ENCODE data around the gene TRUB2. TPM values are rescaled to one million over a fixed set of nuclear protein-coding genes. Genes with fewer than 3 reads are reported as not detected.

The TRUB2 gene, protein sequence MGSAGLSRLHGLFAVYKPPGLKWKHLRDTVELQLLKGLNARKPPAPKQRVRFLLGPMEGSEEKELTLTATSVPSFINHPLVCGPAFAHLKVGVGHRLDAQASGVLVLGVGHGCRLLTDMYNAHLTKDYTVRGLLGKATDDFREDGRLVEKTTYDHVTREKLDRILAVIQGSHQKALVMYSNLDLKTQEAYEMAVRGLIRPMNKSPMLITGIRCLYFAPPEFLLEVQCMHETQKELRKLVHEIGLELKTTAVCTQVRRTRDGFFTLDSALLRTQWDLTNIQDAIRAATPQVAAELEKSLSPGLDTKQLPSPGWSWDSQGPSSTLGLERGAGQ
- total RNA-seq = 10 to 100 TPM in 3 of 4 donors, 1 to 10 TPM in 1; 7.1 to 18.1 (median 14.3) TPM

GRCh38 chr9:128322404-128323211 lies at the start of gene TRUB2, which contains the start of gene COQ4:
Gene TRUB2, minus strand, starts transcription at chr9:128322447. Its CDS starts 39 bp downstream, at chr9:128322408.
Gene COQ4, plus strand, starts transcription at chr9:128322839. Its CDS starts 20 bp downstream, at chr9:128322859.
- peaks cover 0 to 49% of the 10 kb centered on the region in 2 donors for H3K36me3 ChIP-seq

DNA sequence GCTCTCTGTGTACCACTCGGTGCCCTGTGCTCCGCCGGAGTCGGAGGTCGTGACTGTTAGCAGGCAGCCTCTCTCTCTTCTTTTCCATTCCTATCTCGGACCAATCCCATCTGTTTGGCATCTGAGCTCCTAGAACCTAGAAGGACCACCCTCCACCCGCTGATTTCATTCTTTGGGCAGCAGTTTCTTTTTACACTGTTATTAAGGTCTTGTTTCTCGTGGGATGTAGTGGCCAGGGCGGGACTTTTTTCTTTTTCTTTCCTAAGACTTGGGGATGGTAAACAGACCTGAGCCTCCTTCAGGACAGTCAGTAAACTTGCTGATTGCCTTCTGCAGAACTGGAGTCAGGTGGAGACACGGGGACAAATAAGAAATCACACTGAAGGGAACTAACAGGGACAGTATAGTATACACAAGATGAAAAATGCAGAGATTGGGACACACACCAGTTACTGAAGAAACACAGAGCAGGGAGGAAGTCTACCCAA lies 49.4 kb upstream of the TRUB2 start:
- ATAC-seq (no peak), DNase-seq (no peak)
- TF ChIP-seq POLR2A (IDR thresholded peaks at IDR 0.05) = no peak
- TF ChIP-seq, protein P1, sequence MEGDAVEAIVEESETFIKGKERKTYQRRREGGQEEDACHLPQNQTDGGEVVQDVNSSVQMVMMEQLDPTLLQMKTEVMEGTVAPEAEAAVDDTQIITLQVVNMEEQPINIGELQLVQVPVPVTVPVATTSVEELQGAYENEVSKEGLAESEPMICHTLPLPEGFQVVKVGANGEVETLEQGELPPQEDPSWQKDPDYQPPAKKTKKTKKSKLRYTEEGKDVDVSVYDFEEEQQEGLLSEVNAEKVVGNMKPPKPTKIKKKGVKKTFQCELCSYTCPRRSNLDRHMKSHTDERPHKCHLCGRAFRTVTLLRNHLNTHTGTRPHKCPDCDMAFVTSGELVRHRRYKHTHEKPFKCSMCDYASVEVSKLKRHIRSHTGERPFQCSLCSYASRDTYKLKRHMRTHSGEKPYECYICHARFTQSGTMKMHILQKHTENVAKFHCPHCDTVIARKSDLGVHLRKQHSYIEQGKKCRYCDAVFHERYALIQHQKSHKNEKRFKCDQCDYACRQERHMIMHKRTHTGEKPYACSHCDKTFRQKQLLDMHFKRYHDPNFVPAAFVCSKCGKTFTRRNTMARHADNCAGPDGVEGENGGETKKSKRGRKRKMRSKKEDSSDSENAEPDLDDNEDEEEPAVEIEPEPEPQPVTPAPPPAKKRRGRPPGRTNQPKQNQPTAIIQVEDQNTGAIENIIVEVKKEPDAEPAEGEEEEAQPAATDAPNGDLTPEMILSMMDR (IDR thresholded peaks at IDR 0.05 in 4 of 5, conservative IDR thresholded peaks at IDR 0.05 in 1 of 5) = no peak
- Histone ChIP-seq H3K9me3 (no peaks in the 10 kb centered on the region), H3K4me3 (peak overlapping the region; percentile 73 to 87 (median 78)), H3K27me3 (no peaks in the 10 kb centered on the region), H3K36me3 (no peaks in the 10 kb centered on the region), H3K27ac (peak overlapping the region; percentile 85 to 94 (median 92)), H3K4me1 (peaks cover 16 to 17% of the 10 kb centered on the region in 2 donors)
- in situ Hi-C loops (cut with MboI; ENCODE audit: low sequenced_read_pairs in 4 of 4) = no loop called here
- intact Hi-C loops (cut with DNase I; ENCODE audit: low total_unique reads) = loop anchor here (1.0 to 5.0 kb wide), 5 partner anchors 9 to 401 kb away; partner anchors contain the start of genes COQ4, GLE1, ODF2 and TRUB2

More at GRCh38 chr9:128322404-128323211, at the start of gene TRUB2, which contains the start of gene COQ4:
- DNase-seq = peak; percentile 91 to 92
- in situ Hi-C loops (cut with MboI; ENCODE audit: low sequenced_read_pairs in 4 of 4) (no loop called here), intact Hi-C loops (cut with DNase I; ENCODE audit: low total_unique reads) (loop anchor here (1.0 to 2.0 kb wide), 4 partner anchors 18 to 134 kb away; partner anchors contain the start of genes GOLGA2, ODF2, SLC27A4 and SWI5)
- H3K9me3 ChIP-seq = no peaks in the 10 kb centered on the region
- peak within 1 kb of the TSS; percentile 83 to 95 (median 92) for H3K27ac ChIP-seq
- H3K27me3 ChIP-seq = no peaks in the 10 kb centered on the region
- TF ChIP-seq, protein P1 (IDR thresholded peaks at IDR 0.05 in 4 of 5, conservative IDR thresholded peaks at IDR 0.05 in 1 of 5) = peak in 1 of 5 experiments; percentile 18
- no peak for TF ChIP-seq POLR2A (IDR thresholded peaks at IDR 0.05)
- peaks cover 16 to 35% of the 10 kb centered on the region in 2 donors for H3K4me1 ChIP-seq
- peak; percentile 99 for ATAC-seq
- H3K4me3 ChIP-seq = peak within 1 kb of the TSS; percentile 75 to 97 (median 94)

DNA sequence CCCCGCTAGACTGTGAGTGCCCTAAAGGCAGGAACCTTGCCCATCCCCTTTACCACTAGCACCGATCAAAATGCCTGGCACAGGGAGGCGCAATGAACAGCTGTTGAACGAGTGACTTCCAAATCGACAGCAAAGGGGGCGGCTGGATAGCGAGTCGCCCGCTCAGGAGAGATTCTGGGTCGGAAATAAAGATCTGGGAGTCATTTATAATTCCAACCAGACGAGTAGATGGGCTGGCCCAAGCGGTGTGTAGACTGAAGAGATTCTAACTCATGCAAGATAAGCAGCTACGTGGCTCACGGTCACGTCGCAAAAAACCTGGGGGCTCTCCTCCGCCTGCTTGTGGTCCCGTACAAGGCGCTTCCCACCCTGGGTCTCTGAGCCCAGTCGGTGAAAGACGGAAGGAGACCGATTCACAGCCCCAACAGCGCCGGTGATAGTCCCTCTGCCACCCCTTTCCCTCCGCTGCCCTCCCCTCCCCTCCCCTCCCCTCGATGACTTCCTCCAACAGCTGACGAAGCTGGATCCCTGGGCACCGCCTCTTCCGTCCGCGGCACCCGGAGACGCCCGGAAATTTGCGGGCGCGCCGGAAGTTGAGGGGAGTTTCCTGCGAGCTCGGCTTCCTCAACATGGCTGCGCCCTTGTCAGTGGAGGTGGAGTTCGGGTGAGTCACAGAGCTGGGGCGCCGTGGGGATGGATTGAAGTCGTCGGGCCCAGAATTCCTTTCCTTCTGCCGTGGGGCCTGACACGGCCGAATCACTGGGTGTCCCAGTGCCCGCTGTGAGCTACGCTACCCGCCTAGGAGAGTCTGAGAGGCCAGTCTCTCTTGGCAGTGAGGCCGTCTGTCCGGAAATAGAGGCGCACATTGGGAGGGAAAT lies 48.7 kb upstream of the TRUB2 start, which contains the start of gene URM1:
URM1 (plus strand) TSS at position 623 of the 878 bp plus-strand sequence; CDS start at position 630, 7 bp downstream.
- Histone ChIP-seq H3K4me1 (peaks cover 16 to 17% of the 10 kb centered on the region in 2 donors), H3K27me3 (no peaks in the 10 kb centered on the region), H3K4me3 (peak within 1 kb of the TSS; percentile 73 to 87 (median 78)), H3K36me3 (no peaks in the 10 kb centered on the region), H3K27ac (peak within 1 kb of the TSS; percentile 85 to 94 (median 92)), H3K9me3 (no peaks in the 10 kb centered on the region)
- TF ChIP-seq POLR2A (IDR thresholded peaks at IDR 0.05) = peak; percentile 87 to 93
- TF ChIP-seq, protein P1 (IDR thresholded peaks at IDR 0.05 in 4 of 5, conservative IDR thresholded peaks at IDR 0.05 in 1 of 5) = no peak
- in situ Hi-C loops (cut with MboI; ENCODE audit: low sequenced_read_pairs in 4 of 4) = no loop called here
- intact Hi-C loops (cut with DNase I; ENCODE audit: low total_unique reads) = loop anchor here (1.0 to 5.0 kb wide), 5 partner anchors 9 to 401 kb away; partner anchors contain the start of genes COQ4, GLE1, ODF2 and TRUB2
- ATAC-seq (peak; percentile 97), DNase-seq (peak; percentile 87 to 94)

All from gastrocnemius medialis (tissue), 4 donors.